ENCODE results near the gene SRSF9.
"Not testable (repeated sequence)": the region's sequence is repeated elsewhere in the genome, so short reads cannot be mapped to it uniquely, and the experiment has no call there.

Gene SRSF9

DNA sequence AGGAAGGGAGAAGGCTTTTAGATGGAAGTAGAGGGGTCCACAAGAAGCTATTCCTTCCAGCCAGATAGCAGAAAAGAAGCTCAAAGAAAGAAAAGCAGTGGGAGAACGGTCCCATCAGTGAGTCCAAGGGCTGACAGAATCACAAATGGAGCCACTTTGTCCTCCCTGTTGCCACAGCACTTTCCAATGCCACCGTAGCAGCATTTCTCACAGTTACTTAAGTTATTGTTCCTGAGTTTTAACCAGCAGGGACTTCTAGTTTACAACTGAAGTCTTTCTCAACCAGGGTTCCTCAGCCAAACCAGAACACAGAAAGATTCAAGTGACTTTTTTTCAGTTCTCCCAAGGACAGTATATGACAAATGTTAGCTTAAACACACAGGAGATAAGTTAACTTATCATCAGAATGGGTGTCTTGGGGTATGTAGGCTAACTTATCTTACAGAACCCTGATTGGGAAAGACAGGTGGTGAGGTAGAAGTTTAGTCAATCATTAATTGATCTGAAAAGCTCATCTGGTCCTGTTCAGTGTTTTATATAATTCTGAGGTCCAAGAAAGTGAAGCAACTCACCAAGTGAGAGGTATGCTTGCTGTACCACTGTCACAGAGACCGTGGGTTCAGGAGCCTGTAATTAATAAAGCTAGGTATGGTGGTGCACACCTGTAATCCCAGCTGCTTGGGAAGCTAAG, 16.3 kb downstream of the SRSF9 start:
- no peak for DNase-seq (ENCODE audit: low read depth in 1 of 2, low spot score in 1 of 2)

- not testable (repeated sequence) for DNase-seq (ENCODE audit: low read depth in 1 of 2, low spot score in 1 of 2)
Observed at GRCh38 chr12:120452524-120452923, 17.0 kb downstream of the SRSF9 start.

GRCh38 chr12:120447992-120448391, 21.6 kb downstream of the SRSF9 start:
- DNase-seq (ENCODE audit: low read depth in 1 of 2, low spot score in 1 of 2): no peak

DNA sequence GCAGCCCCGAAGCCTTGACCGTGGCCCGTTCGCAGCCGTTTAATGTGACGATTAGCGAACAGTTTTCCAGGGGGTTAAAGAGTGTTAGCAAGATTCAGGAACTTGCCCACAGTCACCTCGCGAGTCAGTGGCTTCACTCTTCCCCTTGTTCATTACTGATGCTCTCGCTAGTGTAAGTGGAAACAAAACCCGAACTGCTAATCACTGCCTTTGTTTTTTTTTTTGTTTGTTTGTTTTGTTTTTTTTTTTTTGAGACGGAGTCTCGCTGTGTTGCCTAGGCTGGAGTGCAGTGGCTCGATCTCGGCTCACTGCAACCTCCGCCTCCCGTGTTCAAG, 22.7 kb downstream of the SRSF9 start:
- DNase-seq (ENCODE audit: low read depth in 1 of 2, low spot score in 1 of 2): not testable (repeated sequence)

- DNase-seq (ENCODE audit: low read depth in 1 of 2, low spot score in 1 of 2): peak; percentile 85 to 86
Observed at GRCh38 chr12:120445911-120446843, 23.4 kb downstream of the SRSF9 start, which contains the start of the genes GATC and TRIAP1. Gene GATC, plus strand, starts transcription at chr12:120446444. Its CDS starts 37 bp downstream, at chr12:120446481. Gene TRIAP1, minus strand, starts transcription at chr12:120446384. Its CDS starts 12 bp downstream, at chr12:120446372.

DNA sequence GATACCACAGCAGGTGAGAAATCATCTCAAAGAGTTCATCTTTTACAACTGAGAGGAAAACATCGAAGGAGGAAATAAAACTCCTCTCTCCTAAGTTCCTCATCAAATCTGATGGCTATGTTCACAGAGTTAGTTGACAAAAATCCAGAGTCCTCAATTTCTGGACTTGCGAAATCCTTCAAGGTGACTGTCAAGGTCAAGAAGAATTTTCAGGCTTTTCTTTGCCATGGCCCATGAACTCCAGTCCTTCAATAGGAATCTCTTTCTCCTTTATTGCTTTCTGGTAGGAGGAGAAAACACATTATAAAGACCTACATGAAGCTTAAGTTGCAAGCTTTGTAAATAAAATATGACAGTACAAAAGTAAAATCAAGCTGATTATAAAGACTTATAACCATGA, 24.9 kb downstream of the SRSF9 start:
- no peak for DNase-seq (ENCODE audit: low read depth in 1 of 2, low spot score in 1 of 2)

GRCh38 chr12:120439646-120440247, 29.8 kb downstream of the SRSF9 start:
- peak; percentile 43 to 62 for DNase-seq (ENCODE audit: low read depth in 1 of 2, low spot score in 1 of 2)

- DNase-seq (ENCODE audit: low read depth in 1 of 2, low spot score in 1 of 2): no peak
Observed at GRCh38 chr12:120438495-120439198, 30.9 kb downstream of the SRSF9 start.

GRCh38 chr12:120437735-120438494, 31.6 kb downstream of the SRSF9 start, which contains the start of gene COX6A1:
Gene COX6A1, plus strand, starts transcription at chr12:120438113. Its CDS starts 14 bp downstream, at chr12:120438127.
- peak; percentile 92 to 99 for DNase-seq (ENCODE audit: low read depth in 1 of 2, low spot score in 1 of 2)

DNA sequence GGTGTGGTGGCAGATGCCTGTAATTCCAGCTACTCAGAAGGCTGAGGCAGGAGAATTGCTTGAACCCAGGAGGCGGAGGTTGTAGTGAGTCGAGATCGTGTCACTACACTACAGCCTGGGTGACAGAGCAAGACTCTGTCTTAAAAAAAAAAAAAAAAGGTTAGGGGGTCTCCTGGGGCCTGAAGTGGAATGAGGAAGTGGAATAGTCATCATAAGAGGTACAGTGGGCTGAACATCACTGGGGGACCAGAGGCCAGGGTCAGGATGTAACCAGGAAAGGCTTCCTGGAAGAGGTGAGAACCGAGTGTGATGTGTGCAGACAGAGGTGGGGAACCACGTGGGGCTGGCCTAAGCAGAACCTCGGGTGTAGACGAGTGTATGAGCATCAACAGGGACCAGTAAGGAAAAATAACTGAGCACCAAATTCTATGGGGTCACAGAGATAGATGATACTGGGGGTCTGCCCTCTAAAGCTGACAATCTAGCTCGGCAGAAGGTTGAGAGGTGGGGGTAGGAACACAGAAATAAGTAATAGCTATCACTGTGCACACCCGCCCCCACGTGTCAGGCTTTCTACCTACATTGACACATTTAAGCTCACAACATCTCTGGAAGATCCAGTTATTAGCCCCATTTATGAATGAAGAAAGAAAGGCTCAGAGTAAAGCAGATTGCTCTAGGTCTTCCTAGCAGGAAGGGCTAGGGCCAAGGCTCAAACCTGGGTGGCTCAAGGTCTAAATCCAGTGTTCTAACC, 36.6 kb downstream of the SRSF9 start:
- DNase-seq (ENCODE audit: low read depth in 1 of 2, low spot score in 1 of 2): no peak

- no peak for DNase-seq (ENCODE audit: low read depth in 1 of 2, low spot score in 1 of 2)
Observed at GRCh38 chr12:120429368-120429767, 40.2 kb downstream of the SRSF9 start.

- DNase-seq (ENCODE audit: low read depth in 1 of 2, low spot score in 1 of 2): no peak
Observed at GRCh38 chr12:120428597-120429229, 40.8 kb downstream of the SRSF9 start.

DNA sequence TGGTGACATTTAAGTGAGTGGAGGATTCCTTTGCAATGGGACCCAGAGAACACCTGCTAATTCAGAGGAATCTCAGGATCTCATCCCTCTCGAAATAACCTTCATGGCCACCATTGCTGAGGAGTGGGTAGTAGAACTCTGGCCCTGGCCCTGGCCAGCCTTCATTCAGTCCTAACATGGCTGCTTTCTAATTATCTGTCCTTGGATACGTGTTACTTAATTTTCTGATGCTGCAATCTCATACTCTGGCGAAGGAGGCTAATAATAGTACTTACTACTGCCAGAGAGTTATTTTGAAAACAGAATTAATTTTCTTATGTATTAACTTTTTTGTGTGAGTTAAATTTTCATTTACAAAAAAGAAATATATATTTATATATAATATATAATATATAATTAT, 43.8 kb downstream of the SRSF9 start:
- no peak for DNase-seq (ENCODE audit: low read depth in 1 of 2, low spot score in 1 of 2)

DNA sequence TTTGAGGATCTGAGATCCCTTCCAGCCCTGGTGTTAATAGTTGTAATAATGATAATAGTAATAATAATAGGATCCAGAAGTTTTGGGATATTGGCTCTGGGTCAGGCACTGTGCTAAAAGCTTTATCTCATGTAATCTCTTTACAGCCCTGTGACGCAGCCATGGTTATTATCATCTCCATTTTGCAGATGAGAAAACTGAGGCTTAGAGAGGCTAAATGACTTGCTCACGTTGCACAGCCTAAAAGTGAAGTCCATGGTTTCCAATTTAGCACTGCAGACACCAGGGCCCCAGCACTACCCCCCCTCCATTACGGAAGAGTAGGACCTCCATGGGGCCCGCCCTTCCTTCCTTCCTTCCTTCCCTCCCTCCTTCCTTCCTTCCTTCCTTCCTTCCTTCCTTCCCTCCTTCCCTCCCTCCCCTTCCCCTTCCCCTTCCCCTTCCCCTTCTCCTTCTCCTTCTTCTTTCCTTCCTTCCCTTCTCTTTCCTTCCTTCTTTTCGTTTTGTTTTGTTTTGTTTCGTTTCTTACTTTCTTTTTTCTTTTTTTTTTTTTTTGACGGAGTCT, 46.6 kb downstream of the SRSF9 start:
- DNase-seq (ENCODE audit: low read depth in 1 of 2, low spot score in 1 of 2): no peak

- DNase-seq (ENCODE audit: low read depth in 1 of 2, low spot score in 1 of 2): no peak
Observed at GRCh38 chr12:120421701-120422100, 47.8 kb downstream of the SRSF9 start.

DNA sequence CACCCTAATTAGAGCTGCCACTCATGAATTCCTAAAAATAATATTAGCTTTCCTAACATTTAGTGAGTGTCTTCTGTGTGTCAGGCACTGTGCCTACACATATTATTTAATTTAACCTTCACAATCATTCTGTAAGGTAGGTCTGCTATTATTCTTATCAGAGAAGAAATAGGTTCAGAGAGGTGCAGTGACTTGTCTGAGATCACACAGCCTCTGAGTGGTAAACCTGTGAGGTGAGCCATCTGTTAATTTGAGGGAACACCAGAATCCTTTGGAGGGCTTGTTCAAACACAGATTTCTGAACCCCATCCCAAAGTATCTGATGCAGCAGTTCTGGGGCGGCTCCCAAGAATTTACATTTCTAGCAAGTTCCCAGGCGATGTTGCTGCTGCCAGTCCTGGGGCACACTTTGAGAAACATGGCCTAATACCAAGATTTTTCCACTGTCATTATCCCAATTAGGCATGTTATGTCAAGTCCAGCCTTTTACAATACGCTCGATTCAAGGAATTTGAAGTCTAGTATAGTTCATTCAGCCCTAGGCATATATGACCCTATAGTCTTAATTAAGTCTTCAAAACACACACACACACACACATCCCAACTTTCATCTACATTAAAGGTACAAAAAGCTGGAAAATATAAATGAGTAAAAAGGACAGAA, 51.5 kb downstream of the SRSF9 start:
- no peak for DNase-seq (ENCODE audit: low read depth in 1 of 2, low spot score in 1 of 2)

GRCh38 chr12:120416490-120417216, 52.9 kb downstream of the SRSF9 start:
- no peak for DNase-seq (ENCODE audit: low read depth in 1 of 2, low spot score in 1 of 2)

Measured in activated CD4-positive, alpha-beta T cell treated with anti-CD3 and anti-CD28 coated beads, Interleukin-2, amount 50 U/mL, for 24 hours (primary cell).